PFSK-1 (cell line): ENCODE data around the gene TMEM120B.

Source experiments
- FOXP2 ChIP-seq: optimal IDR thresholded peaks from 2 replicates; pipeline ENCODE3; 2011; ENCODE audit warnings: borderline replicate concordance, control low read depth, inconsistent platforms; ENCODE audit not compliant: insufficient read depth; ENCODE audit errors: extremely low read length, extremely low read depth
- POLR2AphosphoS5 ChIP-seq: IDR thresholded peaks from 2 replicates; pipeline ENCODE4 v1.6.1; 2012; ENCODE audit warnings: low read depth, mild to moderate bottlenecking, control low read depth, low read length, moderate library complexity
- SIN3A ChIP-seq: IDR thresholded peaks from 2 replicates; pipeline ENCODE4 v1.6.1; 2012; ENCODE audit warnings: mild to moderate bottlenecking, low read length, moderate library complexity, borderline replicate concordance; ENCODE audit not compliant: insufficient read depth
- TAF1 ChIP-seq: IDR thresholded peaks from 2 replicates; pipeline ENCODE4 v1.6.1; 2012; ENCODE audit warnings: low read length, control low read depth, borderline replicate concordance; ENCODE audit not compliant: insufficient read depth
- TF ChIP-seq, protein P1 (sequence below), 2 experiments: IDR thresholded peaks; 2 replicates each; pipeline versions ENCODE4 v1.6.1 to v1.8.0; 2011 to 2012; ENCODE audit warnings: low read depth in 2 of 2, low read length in 2 of 2, control low read depth in 1 of 2, inconsistent platforms in 1 of 2, mild to moderate bottlenecking in 1 of 2, moderate library complexity in 1 of 2; ENCODE audit not compliant: insufficient read depth in 1 of 2

DNA sequence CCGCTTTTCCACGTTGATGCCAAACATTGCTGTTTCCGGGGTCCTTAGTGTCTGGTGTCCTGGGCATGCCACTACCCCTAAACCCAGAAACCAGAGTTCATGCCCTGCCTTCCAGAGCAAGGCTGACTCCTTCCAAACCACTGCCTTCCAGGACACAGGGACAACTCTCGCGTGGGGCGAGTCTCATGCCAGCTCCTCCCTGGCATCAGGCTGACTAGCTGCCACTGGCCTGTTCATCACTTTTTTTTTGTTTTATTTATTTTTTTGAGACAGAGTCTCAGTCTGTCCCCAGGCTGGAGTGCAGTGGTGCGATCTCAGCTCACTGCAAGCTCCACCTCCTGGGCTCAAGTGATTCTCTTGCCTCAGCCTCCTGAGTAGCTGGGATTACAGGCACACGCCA is 96.1 kb downstream of the TMEM120B start:
- no peak for TF ChIP-seq POLR2AphosphoS5
- TF ChIP-seq TAF1, result no peak
- TF ChIP-seq SIN3A, result no peak
- TF ChIP-seq, protein P1, sequence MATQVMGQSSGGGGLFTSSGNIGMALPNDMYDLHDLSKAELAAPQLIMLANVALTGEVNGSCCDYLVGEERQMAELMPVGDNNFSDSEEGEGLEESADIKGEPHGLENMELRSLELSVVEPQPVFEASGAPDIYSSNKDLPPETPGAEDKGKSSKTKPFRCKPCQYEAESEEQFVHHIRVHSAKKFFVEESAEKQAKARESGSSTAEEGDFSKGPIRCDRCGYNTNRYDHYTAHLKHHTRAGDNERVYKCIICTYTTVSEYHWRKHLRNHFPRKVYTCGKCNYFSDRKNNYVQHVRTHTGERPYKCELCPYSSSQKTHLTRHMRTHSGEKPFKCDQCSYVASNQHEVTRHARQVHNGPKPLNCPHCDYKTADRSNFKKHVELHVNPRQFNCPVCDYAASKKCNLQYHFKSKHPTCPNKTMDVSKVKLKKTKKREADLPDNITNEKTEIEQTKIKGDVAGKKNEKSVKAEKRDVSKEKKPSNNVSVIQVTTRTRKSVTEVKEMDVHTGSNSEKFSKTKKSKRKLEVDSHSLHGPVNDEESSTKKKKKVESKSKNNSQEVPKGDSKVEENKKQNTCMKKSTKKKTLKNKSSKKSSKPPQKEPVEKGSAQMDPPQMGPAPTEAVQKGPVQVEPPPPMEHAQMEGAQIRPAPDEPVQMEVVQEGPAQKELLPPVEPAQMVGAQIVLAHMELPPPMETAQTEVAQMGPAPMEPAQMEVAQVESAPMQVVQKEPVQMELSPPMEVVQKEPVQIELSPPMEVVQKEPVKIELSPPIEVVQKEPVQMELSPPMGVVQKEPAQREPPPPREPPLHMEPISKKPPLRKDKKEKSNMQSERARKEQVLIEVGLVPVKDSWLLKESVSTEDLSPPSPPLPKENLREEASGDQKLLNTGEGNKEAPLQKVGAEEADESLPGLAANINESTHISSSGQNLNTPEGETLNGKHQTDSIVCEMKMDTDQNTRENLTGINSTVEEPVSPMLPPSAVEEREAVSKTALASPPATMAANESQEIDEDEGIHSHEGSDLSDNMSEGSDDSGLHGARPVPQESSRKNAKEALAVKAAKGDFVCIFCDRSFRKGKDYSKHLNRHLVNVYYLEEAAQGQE (IDR thresholded peaks at IDR 0.05; ENCODE audit: insufficient read depth in 1 of 2, low read depth in 2 of 2, low read length in 2 of 2), result no peak
- TF ChIP-seq FOXP2, result no peak
